ENCODE measurements around the gene SYT12. TPM values are rescaled to one million over a fixed set of nuclear protein-coding genes. Genes with fewer than 3 reads are reported as not detected.

The SYT12 gene
- total RNA-seq, 2 donors from 2014 or later, result 0.18 to 1.8 TPM

GRCh38 chr11:67024966-67025365, 2.0 kb downstream of the SYT12 start:
- intact Hi-C loops (cut with DNase I), result no loop called here
- ATAC-seq (no peak), DNase-seq (no peak)

GRCh38 chr11:67025750-67026149, 2.8 kb downstream of the SYT12 start:
- no peak for DNase-seq
- intact Hi-C loops (cut with DNase I), result no loop called here
- no peak for ATAC-seq

- intact Hi-C loops (cut with DNase I), result no loop called here
- ATAC-seq (no peak), DNase-seq (no peak)
Measured at GRCh38 chr11:67026941-67027340, 4.0 kb downstream of the SYT12 start.

- intact Hi-C loops (cut with DNase I), result no loop called here
- ATAC-seq (no peak), DNase-seq (no peak)
Measured at GRCh38 chr11:67027483-67027930, 4.6 kb downstream of the SYT12 start.

GRCh38 chr11:67027943-67028542, 5.1 kb downstream of the SYT12 start:
- no peak for DNase-seq
- intact Hi-C loops (cut with DNase I), result no loop called here
- no peak for ATAC-seq

- DNase-seq (no peak), ATAC-seq (no peak)
Measured at GRCh38 chr11:67029146-67029545, 6.2 kb downstream of the SYT12 start.

GRCh38 chr11:67030976-67031375, 8.0 kb downstream of the SYT12 start:
- no peak for ATAC-seq
- intact Hi-C loops (cut with DNase I), result no loop called here
- no peak for DNase-seq

More at GRCh38 chr11:67029146-67029545, 6.2 kb downstream of the SYT12 start:
- intact Hi-C loops (cut with DNase I), result no loop called here

GRCh38 chr11:67031791-67032561, 9.0 kb downstream of the SYT12 start:
- ATAC-seq, result no peak
- intact Hi-C loops (cut with DNase I), result no loop called here
- no peak for DNase-seq

GRCh38 chr11:67032830-67033551, 10.1 kb downstream of the SYT12 start:
- ATAC-seq, result peak; percentile 84 to 97
- peak; percentile 58 for DNase-seq
- intact Hi-C loops (cut with DNase I), result no loop called here

GRCh38 chr11:67033661-67034166, 10.8 kb downstream of the SYT12 start:
- DNase-seq, result no peak
- intact Hi-C loops (cut with DNase I), result no loop called here
- ATAC-seq, result peak; percentile 25 to 73

GRCh38 chr11:67034350-67034749, 11.4 kb downstream of the SYT12 start:
- intact Hi-C loops (cut with DNase I), result no loop called here
- DNase-seq, result no peak
- ATAC-seq, result no peak

GRCh38 chr11:67040147-67040546, 17.2 kb downstream of the SYT12 start:
- no peak for DNase-seq
- no peak for ATAC-seq
- intact Hi-C loops (cut with DNase I), result no loop called here

GRCh38 chr11:67041602-67042001, 18.7 kb downstream of the SYT12 start:
- intact Hi-C loops (cut with DNase I), result no loop called here

GRCh38 chr11:67043572-67044349, 20.8 kb downstream of the SYT12 start:
- intact Hi-C loops (cut with DNase I), result no loop called here
- no peak for ATAC-seq
- DNase-seq, result no peak

More at GRCh38 chr11:67041602-67042001, 18.7 kb downstream of the SYT12 start:
- ATAC-seq (no peak), DNase-seq (no peak)

- intact Hi-C loops (cut with DNase I), result no loop called here
- ATAC-seq, result no peak
Measured at GRCh38 chr11:67044496-67044895, 21.6 kb downstream of the SYT12 start.

GRCh38 chr11:67045314-67045713, 22.4 kb downstream of the SYT12 start:
- intact Hi-C loops (cut with DNase I), result no loop called here
- ATAC-seq, result peak in 1 of 2 donors; percentile 27
- DNase-seq, result no peak

More at GRCh38 chr11:67044496-67044895, 21.6 kb downstream of the SYT12 start:
- DNase-seq, result no peak

- DNase-seq (no peak), ATAC-seq (no peak)
- intact Hi-C loops (cut with DNase I), result no loop called here
Measured at GRCh38 chr11:67048515-67049130, 25.7 kb downstream of the SYT12 start.

- intact Hi-C loops (cut with DNase I), result no loop called here
Measured at GRCh38 chr11:67050139-67050538, 27.2 kb downstream of the SYT12 start.

More at GRCh38 chr11:67050139-67050538, 27.2 kb downstream of the SYT12 start:
- ATAC-seq (no peak), DNase-seq (no peak)

Measured in left cardiac atrium (tissue), 4 donors.